GM10847 (cell line): Measurements from ENCODE around the gene MAP3K5.

ENCODE experiments used
- POLR2A ChIP-seq: IDR thresholded peaks from 2 replicates; pipeline ENCODE4 v1.6.1; 2011; ENCODE audit not compliant: insufficient read length; ENCODE audit errors: extremely low read depth

The MAP3K5 gene

DNA sequence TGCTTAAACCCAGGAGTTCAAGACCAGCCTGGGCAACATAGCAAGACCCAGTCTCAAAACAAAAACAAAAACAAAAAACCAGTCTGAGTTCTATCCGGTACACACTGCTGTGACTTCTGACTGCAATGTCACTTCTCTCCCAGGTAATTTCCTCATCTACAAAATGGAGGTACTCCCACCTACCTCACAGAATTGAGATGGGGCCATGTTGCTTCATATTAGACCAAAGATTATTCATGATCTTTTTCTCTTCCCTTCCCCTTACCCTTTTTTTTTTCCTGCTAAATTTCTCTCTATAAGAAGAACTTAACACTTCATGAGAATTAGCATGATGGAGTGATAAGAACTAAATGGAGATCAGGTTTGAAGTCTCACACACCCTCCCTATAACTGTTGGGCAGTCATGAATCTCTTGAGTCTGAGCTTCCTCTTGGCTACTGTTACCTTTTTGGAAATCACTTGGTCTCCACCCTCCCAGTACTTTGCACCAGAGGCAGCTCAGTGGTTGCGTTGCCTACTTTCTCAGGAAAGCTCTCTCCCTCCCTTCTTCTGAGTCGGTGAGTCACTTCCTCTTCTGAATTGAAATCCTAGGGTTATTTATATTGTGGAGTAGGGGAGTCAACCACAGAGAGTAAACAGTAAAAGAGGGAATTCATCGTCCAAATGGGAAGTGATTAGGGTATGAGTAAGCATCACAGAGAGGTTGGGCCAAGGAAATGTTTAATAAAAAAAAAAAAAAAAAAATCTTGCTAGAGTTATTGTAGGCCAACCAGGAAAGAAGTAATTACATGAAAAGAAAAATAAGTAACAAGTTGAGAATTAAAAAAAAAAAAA lies 182.2 kb downstream of the MAP3K5 start:
- TF ChIP-seq POLR2A: no peak

DNA sequence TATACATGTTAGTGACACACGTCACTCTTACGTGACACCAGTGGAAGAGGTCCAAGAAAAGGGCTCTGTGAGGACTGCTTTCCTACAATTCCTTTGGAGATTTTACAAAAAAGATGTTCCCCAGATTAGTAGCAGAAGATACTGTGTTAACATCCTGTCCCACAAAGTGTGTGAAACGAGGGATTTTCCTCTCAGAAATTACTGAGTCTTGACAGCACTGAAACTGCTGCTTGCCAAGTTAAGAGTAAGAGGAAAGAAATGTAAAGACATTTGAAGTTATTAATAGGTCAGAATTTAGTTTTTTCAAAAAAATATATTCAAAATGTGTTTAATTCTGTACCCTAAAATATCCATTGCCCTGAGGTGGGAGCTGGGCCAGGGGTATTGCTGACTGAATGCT lies 183.3 kb downstream of the MAP3K5 start:
- no peak for TF ChIP-seq POLR2A

DNA sequence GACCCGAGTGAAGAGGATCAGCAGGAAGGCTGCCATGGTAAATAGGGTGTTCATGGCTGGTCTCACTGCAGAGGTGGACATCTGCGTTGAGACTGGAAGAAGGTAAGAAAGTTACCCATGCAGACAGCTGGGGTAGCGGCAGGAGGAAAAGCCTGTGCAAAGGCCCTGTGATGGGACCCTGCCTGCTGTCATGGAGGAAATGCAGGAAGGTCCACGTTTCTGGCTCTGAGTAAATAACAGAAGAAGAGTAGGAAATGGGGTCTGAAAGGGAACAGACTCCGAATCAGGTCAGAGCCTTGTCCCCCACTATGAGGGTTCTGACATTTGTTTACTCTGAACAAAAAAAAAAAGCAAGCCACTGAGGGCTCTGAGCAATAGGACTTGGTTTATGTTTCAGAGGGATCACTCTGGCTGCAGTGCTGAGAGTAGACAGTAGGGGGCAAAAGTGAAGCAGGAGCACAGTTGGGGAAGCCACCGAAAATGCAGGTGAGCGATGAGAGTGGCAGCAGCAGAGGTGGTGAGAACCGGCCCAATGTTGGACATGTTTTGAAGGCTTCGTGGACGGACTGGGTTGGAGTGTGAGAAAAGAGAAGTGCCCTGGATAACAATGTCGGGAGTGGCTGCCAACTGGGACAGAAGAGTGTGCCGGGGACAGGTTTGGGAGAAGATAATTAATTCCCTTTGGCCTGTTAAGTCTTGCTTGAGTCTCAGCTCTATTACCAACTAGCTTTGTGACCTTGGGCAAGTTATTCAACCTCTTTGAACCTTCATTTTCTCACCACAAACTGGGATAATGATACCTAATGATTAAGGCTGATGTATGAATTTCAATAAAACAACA lies 184.1 kb downstream of the MAP3K5 start:
- no peak for TF ChIP-seq POLR2A

DNA sequence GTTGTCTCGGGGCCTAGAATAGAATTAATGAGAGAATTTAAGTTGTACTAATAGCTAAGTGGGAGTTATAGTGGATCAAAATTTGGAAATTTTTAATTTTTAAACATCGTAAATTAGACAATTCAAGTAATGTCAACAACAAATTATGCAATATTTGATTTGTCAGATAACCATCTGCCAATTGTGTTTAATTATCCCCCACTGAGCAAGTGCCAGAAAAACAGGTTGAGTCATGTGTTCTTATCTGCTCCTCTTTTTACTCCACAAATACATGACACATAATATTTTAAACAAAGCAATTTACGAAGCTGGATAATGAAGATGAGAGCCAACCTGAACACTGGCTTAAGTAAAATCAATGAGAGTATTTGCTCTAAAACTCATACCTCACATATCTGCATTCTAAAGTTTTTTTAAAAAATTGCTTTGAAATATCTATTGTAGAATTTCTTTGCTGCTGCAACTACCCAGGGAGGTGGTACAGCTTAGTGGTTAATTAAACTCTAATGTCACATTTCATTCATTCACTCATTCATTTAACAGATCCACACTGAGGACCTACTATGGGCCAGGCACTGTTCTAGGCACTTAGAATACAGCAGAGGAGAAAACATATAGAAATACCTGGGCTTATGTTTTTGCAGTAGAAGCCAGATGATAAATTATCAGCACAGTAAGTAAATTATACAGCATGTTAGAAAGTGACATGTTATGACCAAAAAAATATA lies 184.9 kb downstream of the MAP3K5 start:
- no peak for TF ChIP-seq POLR2A

DNA sequence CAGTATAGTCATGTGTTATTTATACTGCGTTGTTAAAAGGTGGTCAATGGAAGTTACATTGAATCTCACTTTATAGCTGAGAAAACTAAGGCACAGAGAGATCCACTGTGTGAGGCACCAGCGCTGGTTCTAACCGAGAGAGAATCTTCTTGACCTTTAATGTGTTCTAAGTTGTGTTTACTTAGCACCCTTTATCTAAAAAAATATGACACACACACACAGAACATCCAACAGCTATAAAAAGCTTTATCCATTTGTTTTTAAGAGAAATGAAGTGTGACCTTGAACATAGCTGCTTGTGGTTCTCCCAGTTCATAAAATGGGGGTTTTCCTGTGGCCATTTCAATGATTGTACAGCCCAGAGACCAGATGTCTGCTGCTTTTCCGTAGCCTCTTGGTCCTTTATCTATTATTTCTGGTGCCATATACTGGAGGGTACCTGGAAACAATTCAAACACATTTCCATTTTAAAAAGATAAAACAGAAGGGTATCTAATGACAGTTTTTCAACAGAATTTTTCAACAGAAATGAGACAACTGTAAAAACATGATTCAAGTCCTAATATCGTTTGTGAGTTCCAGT lies 187.3 kb downstream of the MAP3K5 start:
- no peak for TF ChIP-seq POLR2A

DNA sequence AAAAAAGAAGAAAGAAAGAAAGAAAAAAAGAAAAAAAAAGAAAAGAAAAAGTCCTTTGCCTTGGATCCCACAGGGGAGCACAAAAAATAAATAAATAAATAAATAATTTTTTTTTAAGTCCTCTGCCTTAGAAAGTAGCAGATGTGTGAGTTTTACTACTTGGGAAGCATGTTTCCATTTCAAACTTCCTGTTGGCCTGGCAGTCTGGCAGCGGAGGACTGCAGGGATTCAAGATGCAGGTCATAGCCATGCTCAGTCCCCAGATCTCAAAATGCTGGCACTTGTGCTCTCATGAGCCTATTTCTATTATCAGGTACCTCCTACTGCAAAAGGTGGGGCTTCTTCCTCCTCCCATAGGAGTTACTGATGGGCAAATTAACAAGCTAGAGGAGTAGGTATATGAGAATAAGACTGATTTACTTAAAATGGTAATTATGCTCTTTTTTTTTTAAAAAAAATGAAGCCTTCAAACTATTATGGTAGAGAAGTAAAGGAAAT lies 187.9 kb downstream of the MAP3K5 start:
- TF ChIP-seq POLR2A: no peak

DNA sequence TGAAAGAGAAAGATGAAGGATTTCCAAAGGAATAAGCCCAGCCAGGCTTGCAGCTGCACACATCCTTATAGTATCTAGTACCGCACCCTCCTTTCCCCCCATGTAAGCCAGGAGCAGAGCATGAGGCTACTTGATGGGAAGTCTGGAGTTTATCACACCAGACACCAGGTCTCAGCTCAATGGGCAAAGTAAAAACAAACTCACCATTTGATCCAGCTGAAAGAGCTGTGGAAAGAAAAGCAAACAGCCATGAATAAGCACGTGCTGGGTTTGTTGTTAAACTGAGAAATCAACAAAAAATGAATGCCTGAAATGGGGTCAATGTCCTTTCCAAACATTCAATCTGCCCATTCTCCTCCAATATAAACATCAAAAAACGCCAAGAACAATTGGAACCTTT lies 191.5 kb downstream of the MAP3K5 start:
- no peak for TF ChIP-seq POLR2A

DNA sequence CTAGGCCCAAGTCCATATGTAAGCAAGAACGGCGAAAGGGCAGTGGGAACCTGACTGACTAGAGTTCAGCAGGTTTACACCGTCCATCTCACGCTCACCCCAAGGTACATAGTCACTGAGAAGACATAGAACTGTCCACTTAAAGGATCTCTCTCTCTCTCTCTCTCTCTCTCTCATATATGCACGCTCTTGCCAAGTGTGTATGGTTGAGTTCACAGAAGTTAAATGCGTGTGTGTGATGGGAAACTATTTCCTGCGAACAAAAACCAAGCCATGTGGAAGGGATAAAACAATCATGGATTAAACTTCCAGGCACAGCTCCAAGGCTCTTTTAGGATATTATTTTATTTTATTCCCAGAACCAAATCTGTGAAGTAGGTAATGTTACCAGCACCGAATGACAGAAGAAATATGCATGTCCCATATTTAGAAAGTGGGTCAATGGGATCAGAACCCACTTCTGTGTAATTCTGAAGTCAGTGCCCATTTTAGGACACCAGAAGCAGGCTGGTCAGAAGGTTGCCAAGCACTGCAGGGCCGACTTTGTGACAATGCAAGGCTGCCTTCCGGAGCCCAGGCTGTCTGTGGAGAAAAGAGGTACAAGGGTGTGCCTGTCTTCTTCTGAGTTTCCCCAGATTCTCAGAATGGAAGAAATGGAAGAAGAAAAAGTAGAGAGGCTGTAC lies 192.8 kb downstream of the MAP3K5 start:
- no peak for TF ChIP-seq POLR2A

DNA sequence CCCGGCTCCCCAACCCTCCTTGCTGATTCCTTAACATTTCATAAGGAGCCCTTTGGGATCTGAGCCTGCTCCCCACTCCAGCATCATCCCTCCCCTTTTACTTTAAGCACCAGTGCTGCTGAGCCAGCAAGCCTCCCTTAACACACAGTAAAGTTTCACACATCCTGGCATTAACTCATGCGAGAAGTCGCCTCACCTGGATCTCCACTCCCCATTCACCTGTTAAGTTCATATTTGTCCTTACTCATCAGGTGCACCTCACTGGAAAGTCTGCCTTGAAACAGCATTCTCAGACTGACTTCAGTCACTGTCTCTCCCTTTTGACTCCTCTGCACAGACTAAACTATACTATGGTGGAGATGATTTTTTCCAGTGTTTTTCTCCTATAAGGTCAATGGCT lies 194.2 kb downstream of the MAP3K5 start:
- no peak for TF ChIP-seq POLR2A

DNA sequence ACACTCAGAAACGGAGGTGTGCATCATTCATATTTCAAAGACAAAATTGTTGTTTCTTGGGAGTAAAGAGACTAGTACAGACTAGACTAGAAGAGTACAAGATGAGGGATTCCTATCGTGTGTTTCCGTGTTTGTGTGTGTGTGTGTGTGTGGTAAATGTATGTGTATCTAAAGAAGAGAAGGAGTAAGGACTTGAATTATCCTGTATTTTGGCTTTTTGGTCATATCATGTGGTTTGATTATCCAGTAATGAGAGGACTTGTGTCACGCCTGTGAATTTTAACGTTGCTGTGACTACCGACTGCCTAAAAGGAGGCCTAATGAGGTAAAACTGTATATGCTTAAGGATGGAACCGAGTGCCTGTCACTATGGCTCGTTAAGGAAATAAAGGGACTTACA lies 197.6 kb downstream of the MAP3K5 start:
- no peak for TF ChIP-seq POLR2A

DNA sequence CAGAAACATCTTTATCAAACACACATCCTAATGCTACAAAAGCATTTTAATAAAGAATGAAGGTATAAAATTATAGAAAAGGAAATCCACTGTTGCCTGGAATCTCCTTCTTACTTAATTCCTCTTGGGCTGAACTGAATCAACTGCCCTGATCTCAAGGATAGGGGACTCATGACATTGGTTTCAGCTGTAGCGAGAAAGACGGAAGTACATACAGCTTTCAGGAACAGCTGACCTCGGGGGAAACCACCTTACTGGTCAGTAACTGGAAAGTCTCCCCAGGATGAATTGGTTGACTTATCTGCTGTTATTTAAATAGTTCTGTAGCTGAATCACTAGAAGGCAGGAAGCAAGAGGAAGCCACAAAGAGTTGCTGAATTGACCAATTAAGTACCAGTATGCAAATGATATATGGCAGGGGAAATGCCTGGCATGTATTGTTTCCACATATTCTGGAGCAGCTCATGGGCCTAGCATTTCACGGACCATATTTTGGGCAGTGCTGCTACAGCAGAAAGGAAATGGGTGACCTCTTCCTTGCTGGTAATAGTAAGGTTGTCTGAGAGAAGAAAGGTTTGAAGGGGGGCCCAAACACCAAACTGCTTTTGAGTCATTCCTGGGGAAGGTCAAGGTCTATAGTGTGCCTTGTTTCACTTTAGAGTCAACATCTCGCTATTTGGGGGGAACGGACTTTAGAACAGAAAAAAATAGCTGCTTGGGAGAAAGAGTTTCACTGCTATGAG lies 198.4 kb downstream of the MAP3K5 start:
- no peak for TF ChIP-seq POLR2A

DNA sequence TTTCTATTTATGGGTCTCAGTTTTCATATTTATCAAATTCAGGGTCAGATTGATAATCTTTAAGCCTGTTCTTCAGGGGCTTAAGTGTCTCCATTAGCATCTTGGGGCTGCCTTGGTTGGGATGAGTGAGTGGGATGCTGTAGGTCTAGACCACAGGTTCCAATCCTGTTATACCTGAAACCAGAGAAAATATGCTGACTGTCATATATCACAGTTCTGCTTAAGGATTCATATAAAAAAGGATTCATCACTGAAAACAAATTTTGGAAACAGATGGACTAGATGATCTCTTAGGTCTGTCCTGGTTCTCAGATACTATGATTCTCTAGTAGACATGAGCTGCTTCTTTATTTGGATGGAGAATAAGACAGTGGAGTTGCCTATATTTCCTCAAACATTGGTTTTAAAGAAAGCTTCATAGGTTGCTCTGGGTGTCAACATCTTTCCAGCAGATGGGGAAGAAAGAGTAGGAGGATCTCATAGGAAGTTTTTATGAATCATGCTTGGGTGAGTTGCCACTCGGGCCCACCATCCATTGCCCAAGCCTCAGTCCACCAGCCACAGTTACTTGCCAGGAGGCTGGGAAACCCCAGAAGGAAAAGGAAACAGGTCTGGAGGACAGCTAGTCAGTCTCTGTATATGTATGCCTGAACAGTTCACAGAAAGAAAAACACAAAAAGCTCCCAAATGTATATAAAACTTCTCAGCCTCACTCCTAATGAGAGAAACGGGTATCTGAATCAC lies 199.2 kb downstream of the MAP3K5 start:
- no peak for TF ChIP-seq POLR2A

DNA sequence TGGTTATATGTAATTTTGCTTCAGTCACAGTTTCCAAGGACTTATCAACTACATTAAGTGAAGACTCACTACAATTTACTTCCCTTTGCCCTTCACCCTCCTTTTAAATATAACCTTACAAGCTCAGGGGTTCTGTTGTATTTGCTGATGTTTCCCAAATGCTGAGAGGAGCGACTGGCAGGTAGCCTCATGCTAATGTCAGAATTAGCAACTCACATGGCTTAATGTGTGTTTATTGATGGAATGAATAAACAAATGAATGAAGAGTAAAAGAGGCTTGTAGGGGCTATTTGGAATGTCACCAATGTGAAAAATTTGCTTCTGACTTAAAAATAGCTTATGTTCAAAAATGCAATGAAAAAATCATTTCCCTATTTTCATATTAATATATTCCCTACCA lies 200.7 kb downstream of the MAP3K5 start:
- no peak for TF ChIP-seq POLR2A

DNA sequence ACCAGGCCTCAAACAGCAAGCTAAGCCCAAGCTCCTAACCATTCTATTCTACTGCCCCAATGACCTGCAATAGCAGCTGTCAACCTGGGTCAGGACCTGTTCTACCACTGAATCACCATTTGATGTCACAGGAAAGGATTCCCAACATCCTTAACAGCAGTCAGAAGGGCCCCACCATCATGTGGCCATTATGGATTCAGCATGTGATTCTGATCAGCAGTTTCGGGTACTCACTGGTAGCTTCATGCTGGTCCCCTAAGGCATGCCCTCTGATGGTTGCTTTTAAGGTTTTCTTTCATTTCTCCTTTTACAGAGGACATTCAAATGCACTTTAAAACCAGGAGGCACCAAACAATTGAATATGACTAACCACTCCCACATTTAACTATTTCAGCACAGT lies 204.8 kb downstream of the MAP3K5 start:
- TF ChIP-seq POLR2A: no peak

DNA sequence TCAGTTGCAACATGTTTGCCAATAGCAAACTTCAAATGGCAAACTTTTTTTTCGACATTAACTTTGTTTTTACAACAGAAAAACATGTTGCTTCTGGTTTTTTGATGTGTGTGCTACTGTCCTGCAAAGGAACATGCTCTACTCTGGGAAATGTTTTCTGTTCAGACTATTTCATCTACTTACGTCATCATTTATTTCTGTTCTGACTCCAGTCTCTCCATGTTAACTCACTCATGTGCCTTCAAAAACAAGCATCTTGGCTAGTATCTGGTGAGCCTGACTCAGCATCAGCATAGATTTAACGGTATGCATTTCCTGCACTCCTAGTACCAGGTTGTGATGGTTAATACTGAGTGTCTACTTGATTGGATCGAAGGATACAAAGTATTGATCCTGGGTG lies 206.0 kb downstream of the MAP3K5 start:
- TF ChIP-seq POLR2A: no peak
